Cardiac muscle cell (in vitro differentiated cells and primary cell): Measurements from ENCODE around the gene CDH23. TPM values are rescaled to one million over a fixed set of nuclear protein-coding genes. Genes with fewer than 3 reads are reported as not detected.

Experiments
- DNase-seq, 2 donors: peaks; one replicate each; pipeline versions ENCODE4 v3.0.0 to v3.0.0-alpha.2; 2010 to 2017; ENCODE audit warnings: low read depth in 1 of 2, low spot score in 1 of 2
- H3K27ac ChIP-seq: fragments of 200-600 bp; sonication (generic); 2 replicates; pipeline ENCODE4 v1.5.1; 2016
- H3K27me3 ChIP-seq: fragments of 200-600 bp; sonication (generic); 2 replicates; pipeline ENCODE4 v1.6.0; 2016; ENCODE audit warnings: control low read depth
- H3K36me3 ChIP-seq: fragments of 200-600 bp; sonication (generic); 2 replicates; pipeline ENCODE4 v1.5.1; 2016; ENCODE audit warnings: control low read depth
- H3K4me1 ChIP-seq: fragments of 200-600 bp; sonication (generic); 2 replicates; pipeline ENCODE4 v1.8.1; 2017; ENCODE audit warnings: low read depth, mild to moderate bottlenecking, mixed run types
- H3K4me3 ChIP-seq: fragments of 200-600 bp; sonication (generic); 2 replicates; pipeline ENCODE4 v1.5.1; 2016; ENCODE audit warnings: mild to moderate bottlenecking
- H3K9me3 ChIP-seq: fragments of 200-600 bp; sonication (generic); 2 replicates; pipeline ENCODE4 v1.5.1; 2017; ENCODE audit warnings: low read depth, mild to moderate bottlenecking, control low read depth
- CTCF ChIP-seq: IDR thresholded peaks from 2 replicates; pipeline ENCODE4 v1.5.1; 2012; ENCODE audit warnings: low read depth, mild to moderate bottlenecking, low read length
- polyA plus RNA-seq: library from polyadenylated mRNA; unstranded; fragments of >200 nt; fragmentation: Nextera tagmentation; extraction: Ambion mirVana; gene quantifications from 2 replicates; pipeline ENCODE4 v1.2.1, GENCODE V29; 2016
- total RNA-seq: library from RNA; depleted of rRNA; stranded (reverse); fragments of >200 nt; gene quantifications from 2 replicates; pipeline ENCODE4 v1.2.3, GENCODE V29; 2016

Gene CDH23
- total and polyA plus RNA-seq, 2 experiments from 2014 or later: 0.05 to 0.51 TPM

- Histone ChIP-seq H3K36me3 (no peaks in the 10 kb centered on the region), H3K4me3 (no peak overlapping the region), H3K4me1 (peaks cover 43% of the 10 kb centered on the region), H3K27me3 (no peaks in the 10 kb centered on the region), H3K9me3 (no peaks in the 10 kb centered on the region), H3K27ac (peak overlapping the region; percentile 49)
- peak; percentile 41 for TF ChIP-seq CTCF
- peak in 1 of 2 donors; percentile 52 for DNase-seq
Measured at GRCh38 chr10:71837098-71837827, 440.5 kb downstream of the CDH23 start.

- H3K4me3 ChIP-seq: no peak overlapping the region
- no peaks in the 10 kb centered on the region for H3K36me3 ChIP-seq
- no peaks in the 10 kb centered on the region for H3K27me3 ChIP-seq
- no peaks in the 10 kb centered on the region for H3K9me3 ChIP-seq
- peak overlapping the region; percentile 89 for H3K27ac ChIP-seq
- TF ChIP-seq CTCF: no peak
- DNase-seq: peak in 1 of 2 donors; percentile 16
- H3K4me1 ChIP-seq: peaks cover 54% of the 10 kb centered on the region
Measured at GRCh38 chr10:71838264-71839211, 441.8 kb downstream of the CDH23 start.

- DNase-seq: peak; percentile 97
- peak overlapping the region; percentile 89 for H3K27ac ChIP-seq
- H3K27me3 ChIP-seq: no peaks in the 10 kb centered on the region
- no peaks in the 10 kb centered on the region for H3K9me3 ChIP-seq
- TF ChIP-seq CTCF: no peak
- H3K4me1 ChIP-seq: peaks cover 56% of the 10 kb centered on the region
- H3K4me3 ChIP-seq: no peak overlapping the region
- no peaks in the 10 kb centered on the region for H3K36me3 ChIP-seq
Measured at GRCh38 chr10:71840177-71840957, 443.6 kb downstream of the CDH23 start.

GRCh38 chr10:71840958-71841335, 444.2 kb downstream of the CDH23 start:
- H3K4me1 ChIP-seq: peaks cover 56% of the 10 kb centered on the region

More at GRCh38 chr10:71840958-71841335, 444.2 kb downstream of the CDH23 start:
- Histone ChIP-seq H3K4me3 (no peak overlapping the region), H3K36me3 (no peaks in the 10 kb centered on the region), H3K27ac (peak overlapping the region; percentile 77), H3K9me3 (no peaks in the 10 kb centered on the region), H3K27me3 (no peaks in the 10 kb centered on the region)
- TF ChIP-seq CTCF: no peak
- no peak for DNase-seq
